GM19463 (cell line): ENCODE data around the gene GNG14.
"Not testable (repeated sequence)": the region's sequence is repeated elsewhere in the genome, so short reads cannot be mapped to it uniquely, and the experiment has no call there.

Experiments used
- ATAC-seq: cut with Tn5 transposase; IDR thresholded peaks from one replicate; pipeline ENCODE4 v1.9.1; 2021; ENCODE audit warnings: mild to moderate bottlenecking, moderate library complexity; ENCODE audit not compliant: unreplicated experiment

Gene GNG14

GRCh38 chr19:12721656-12722565, 34.1 kb downstream of the GNG14 start:
- no peak for ATAC-seq

GRCh38 chr19:12722566-12723380, 35.0 kb downstream of the GNG14 start:
- peak; percentile 72 for ATAC-seq

GRCh38 chr19:12723381-12723640, 35.5 kb downstream of the GNG14 start:
- ATAC-seq = no peak

GRCh38 chr19:12723641-12724426, 36.0 kb downstream of the GNG14 start, which contains the start of gene TNPO2:
TSS of gene TNPO2 (minus strand) at chr19:12723932. CDS start at chr19:12720977, 2,955 bp downstream.
- no peak for ATAC-seq

GRCh38 chr19:12725612-12726011, 37.8 kb downstream of the GNG14 start:
- ATAC-seq = not testable (repeated sequence)

- no peak for ATAC-seq
Observed at GRCh38 chr19:12726988-12727316, 39.2 kb downstream of the GNG14 start.

GRCh38 chr19:12727745-12728433, 40.1 kb downstream of the GNG14 start:
- ATAC-seq = no peak

GRCh38 chr19:12730064-12730463, 42.3 kb downstream of the GNG14 start:
- no peak for ATAC-seq

- ATAC-seq = no peak
Observed at GRCh38 chr19:12731337-12731736, 43.5 kb downstream of the GNG14 start.

- ATAC-seq = no peak
Observed at GRCh38 chr19:12733369-12734214, 45.8 kb downstream of the GNG14 start.

- peak; percentile 75 for ATAC-seq
Observed at GRCh38 chr19:12736995-12737834, 49.4 kb downstream of the GNG14 start, which contains the start of gene GET3. TSS of gene GET3 (plus strand) at chr19:12737497. CDS start at chr19:12737506, 9 bp downstream.

- ATAC-seq = no peak
Observed at GRCh38 chr19:12737835-12738351, 50.1 kb downstream of the GNG14 start.
